Type B pancreatic cell (in vitro differentiated cells): Measurements from ENCODE around the gene ADM5. TPM values are rescaled to one million over a fixed set of nuclear protein-coding genes. Genes with fewer than 3 reads are reported as not detected.

ENCODE experiments used
- DNase-seq: peaks from one replicate; pipeline ENCODE4 v3.0.0; 2021; ENCODE audit warnings: mixed read lengths; ENCODE audit not compliant: unreplicated experiment; ENCODE audit errors: extremely low spot score
- H3K27ac Mint-ChIP-seq: 2 replicates; pipeline ENCODE4 v1.8.0; 2021; ENCODE audit warnings: mild to moderate bottlenecking, mixed read lengths
- H3K27me3 Mint-ChIP-seq: 2 replicates; pipeline ENCODE4 v1.8.0; 2021; ENCODE audit warnings: mixed read lengths
- H3K36me3 Mint-ChIP-seq: 2 replicates; pipeline ENCODE4 v1.8.0; 2021; ENCODE audit warnings: mixed read lengths
- H3K4me1 Mint-ChIP-seq: one replicate; pipeline ENCODE4 v1.8.0; 2021; ENCODE audit warnings: mixed read lengths; ENCODE audit not compliant: unreplicated experiment
- H3K4me3 Mint-ChIP-seq: 2 replicates; pipeline ENCODE4 v1.8.0; 2021; ENCODE audit warnings: mild to moderate bottlenecking, mixed read lengths
- H3K9me3 Mint-ChIP-seq: 2 replicates; pipeline ENCODE4 v1.8.0; 2021; ENCODE audit warnings: mixed read lengths
- CTCF ChIP-seq: fragments of 200-600 bp; sonication (generic); conservative IDR thresholded peaks from 2 replicates; pipeline ENCODE4 v1.5.0; 2021; ENCODE audit warnings: antibody characterized with exemption, mild to moderate bottlenecking
- total RNA-seq: library from RNA; stranded (reverse); gene quantifications from 2 replicates; pipeline ENCODE4 v1.2.1, GENCODE V29; 2021; ENCODE audit warnings: low replicate concordance

Gene ADM5
- total RNA-seq, 1 donor from 2014 or later, result 3.2 TPM

- no peak for TF ChIP-seq CTCF
Observed at GRCh38 chr19:49696115-49696514, 6.7 kb downstream of the ADM5 start.

GRCh38 chr19:49696865-49697264 lies 7.5 kb downstream of the ADM5 start:
- Mint-ChIP-seq H3K27me3 (no peaks in the 10 kb centered on the region), H3K4me3 (no peak overlapping the region), H3K9me3 (no peaks in the 10 kb centered on the region), H3K4me1 (no peaks in the 10 kb centered on the region), H3K27ac (no peak overlapping the region), H3K36me3 (no peaks in the 10 kb centered on the region)
- no peak for DNase-seq
- TF ChIP-seq CTCF, result no peak

More at GRCh38 chr19:49696115-49696514, 6.7 kb downstream of the ADM5 start:
- no peak for DNase-seq
- Mint-ChIP-seq H3K27me3 (no peaks in the 10 kb centered on the region), H3K9me3 (no peaks in the 10 kb centered on the region), H3K27ac (no peak overlapping the region), H3K4me3 (no peak overlapping the region), H3K36me3 (no peaks in the 10 kb centered on the region), H3K4me1 (peaks cover under 1% of the 10 kb centered on the region)

GRCh38 chr19:49699364-49699763 lies 10.0 kb downstream of the ADM5 start:
- no peaks in the 10 kb centered on the region for H3K4me1 Mint-ChIP-seq
- H3K4me3 Mint-ChIP-seq, result no peak overlapping the region
- no peaks in the 10 kb centered on the region for H3K36me3 Mint-ChIP-seq
- no peak for DNase-seq
- no peaks in the 10 kb centered on the region for H3K9me3 Mint-ChIP-seq
- no peaks in the 10 kb centered on the region for H3K27me3 Mint-ChIP-seq
- TF ChIP-seq CTCF, result no peak
- no peak overlapping the region for H3K27ac Mint-ChIP-seq

GRCh38 chr19:49700563-49700962 lies 11.2 kb downstream of the ADM5 start:
- Mint-ChIP-seq H3K4me3 (no peak overlapping the region), H3K36me3 (no peaks in the 10 kb centered on the region), H3K27ac (no peak overlapping the region), H3K4me1 (no peaks in the 10 kb centered on the region), H3K9me3 (no peaks in the 10 kb centered on the region), H3K27me3 (no peaks in the 10 kb centered on the region)
- DNase-seq, result no peak
- TF ChIP-seq CTCF, result no peak

GRCh38 chr19:49701271-49701786 lies 11.9 kb downstream of the ADM5 start:
- DNase-seq, result peak; percentile 67
- H3K27me3 Mint-ChIP-seq, result no peaks in the 10 kb centered on the region
- H3K9me3 Mint-ChIP-seq, result no peaks in the 10 kb centered on the region
- no peak overlapping the region for H3K27ac Mint-ChIP-seq
- no peaks in the 10 kb centered on the region for H3K36me3 Mint-ChIP-seq
- no peaks in the 10 kb centered on the region for H3K4me1 Mint-ChIP-seq
- H3K4me3 Mint-ChIP-seq, result no peak overlapping the region
- no peak for TF ChIP-seq CTCF
